Measurements from ENCODE around the gene ATAT1.

ATAT1 gene

DNA sequence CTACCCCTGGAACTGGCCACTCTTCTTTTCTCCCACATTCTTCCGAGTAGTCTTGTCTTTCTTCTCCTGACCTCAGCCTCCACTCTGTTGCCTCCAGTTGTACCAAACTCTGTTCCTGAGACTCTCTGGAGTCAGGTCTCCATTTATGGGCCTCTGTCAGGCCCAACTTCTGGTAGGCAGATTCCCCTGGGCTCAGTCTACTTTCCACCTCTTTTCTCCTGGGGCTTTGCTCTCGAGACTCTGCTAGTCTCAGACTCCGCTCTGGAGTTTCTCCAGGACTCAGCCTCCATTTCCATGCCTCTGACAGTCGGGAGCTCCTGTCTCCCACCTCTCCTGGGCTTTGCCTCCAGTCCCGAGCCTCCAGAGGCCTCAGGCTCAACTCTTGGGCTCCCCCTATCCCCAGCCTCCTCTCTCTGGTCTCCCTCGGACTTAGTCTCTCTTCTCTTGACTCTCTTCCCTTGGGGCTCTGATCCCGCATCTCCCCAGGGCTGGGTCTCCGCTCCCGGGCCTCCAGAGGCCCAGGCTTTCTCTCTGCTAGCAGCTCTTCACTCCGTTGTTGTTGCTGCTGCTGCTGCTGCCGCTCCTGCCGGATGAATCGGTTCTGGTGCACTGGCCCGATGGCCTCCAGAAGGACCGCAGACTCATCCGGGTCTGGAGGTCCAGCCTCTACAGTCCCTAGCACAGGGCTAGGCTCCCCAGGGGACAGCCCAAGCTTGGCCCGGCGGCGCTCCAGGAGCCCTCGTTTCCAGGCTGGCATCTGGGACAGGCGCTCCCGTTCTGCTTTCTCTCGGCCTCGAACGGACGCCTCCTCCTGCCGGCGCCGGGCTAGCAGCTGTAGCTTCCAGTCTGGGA lies 58.7 kb downstream of the ATAT1 start:
- DNase-seq = no peak

- peak; percentile 46 to 81 for DNase-seq
Measured at GRCh38 chr6:30686009-30686907, 59.6 kb downstream of the ATAT1 start, which contains the start of gene PPP1R18. Gene PPP1R18 (minus strand): TSS chr6:30686645. CDS start chr6:30686018, 627 bp downstream.

DNA sequence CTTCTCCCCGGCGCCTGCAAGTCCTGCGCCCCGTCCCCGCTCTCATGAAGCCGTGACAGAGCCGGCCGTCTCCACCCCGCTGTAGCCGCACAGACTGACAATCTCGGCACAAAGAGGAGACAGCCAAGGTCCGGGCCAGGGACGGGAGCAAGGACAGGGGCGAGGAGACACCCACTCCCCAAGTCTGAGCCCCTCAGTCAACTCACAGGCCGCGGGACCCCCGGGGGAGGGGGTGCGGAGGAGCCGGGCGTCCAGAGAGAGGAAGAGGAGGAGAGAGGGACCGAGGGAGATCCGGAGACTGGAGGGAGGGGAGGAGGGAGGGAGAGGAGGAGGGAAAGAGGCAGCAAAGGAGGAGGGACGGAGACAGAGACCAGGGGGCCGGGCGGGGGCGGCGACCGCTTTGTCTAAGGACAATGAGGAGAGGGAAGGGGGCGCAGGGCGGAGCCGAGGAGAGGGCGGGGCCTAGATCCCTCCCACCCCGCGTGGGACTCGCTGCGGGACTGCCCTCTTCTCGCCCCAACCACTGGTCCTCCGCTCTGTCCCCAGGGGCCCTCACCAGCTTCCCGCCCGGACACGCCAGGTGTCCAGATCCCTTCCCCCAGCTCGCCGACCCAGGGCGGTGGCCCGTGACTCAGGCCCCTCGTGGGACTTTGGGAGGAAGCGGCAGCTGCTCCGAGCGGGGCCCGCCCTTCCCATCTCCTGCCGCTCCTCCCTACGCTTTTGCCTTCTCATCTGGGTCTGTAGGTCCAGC lies 60.4 kb downstream of the ATAT1 start:
- peak; percentile 81 to 92 for DNase-seq

GRCh38 chr6:30687659-30688431 lies 61.2 kb downstream of the ATAT1 start:
- no peak for DNase-seq

DNA sequence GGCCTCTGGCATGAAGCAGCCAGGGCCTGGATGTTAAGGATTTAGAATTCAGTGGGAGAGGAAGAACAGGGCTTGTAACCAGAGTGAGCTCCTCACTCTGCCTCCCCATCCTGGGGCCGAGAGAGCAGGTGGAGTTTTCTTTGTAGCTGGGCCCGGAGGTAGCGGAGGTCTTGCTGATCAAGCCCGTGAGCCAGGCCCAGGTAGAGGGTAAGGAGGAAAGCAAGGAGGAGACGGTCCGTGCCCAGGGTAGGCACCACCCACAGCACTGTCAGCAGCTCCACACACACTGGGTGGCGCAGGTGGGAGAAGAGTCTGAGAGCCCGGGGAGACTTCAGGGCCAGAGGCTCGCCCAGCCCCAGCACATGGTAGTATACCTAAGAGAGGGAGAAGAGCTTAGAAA lies 61.9 kb downstream of the ATAT1 start:
- DNase-seq = no peak

DNA sequence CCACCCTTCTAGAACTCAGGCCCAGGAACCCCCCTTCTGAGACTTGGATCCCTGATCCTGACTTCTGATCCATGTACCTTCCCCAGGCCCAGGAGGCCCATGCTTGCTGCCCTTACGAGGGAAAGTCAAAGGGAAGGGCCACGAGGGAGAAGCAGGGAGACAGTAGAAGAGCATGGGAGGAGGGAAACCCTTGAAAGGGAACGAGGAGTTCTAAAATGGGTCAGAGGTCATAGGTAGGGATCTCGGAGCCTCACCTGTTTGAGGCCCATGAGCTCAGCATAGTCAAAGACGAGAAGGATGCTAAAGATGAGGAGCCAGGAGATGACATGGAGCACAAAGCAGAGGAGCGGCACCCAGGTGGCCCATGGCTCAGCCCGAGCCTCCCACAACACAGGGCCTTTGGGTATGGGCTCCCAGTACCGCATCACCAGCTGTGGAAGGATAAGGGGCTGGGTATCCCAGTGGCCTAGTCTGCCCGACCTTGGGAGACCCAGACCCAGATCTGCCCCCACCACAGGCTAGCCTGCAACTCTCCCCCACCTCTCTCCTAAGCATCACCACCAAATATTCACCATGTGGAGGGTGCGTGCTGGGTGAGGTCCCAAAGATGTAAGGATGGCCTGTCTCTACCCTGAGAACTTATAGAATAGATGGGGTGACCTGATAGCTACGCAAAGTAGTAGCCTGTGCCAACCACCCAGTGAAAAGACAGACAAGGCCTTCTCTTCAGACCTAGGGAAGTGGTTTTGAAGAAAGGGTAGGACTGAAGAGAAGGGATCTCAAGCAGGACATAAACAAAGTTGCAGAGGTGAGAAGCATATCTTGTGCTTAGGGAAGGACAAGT lies 62.6 kb downstream of the ATAT1 start:
- DNase-seq = no peak

GRCh38 chr6:30689985-30690384 lies 63.3 kb downstream of the ATAT1 start:
- DNase-seq = no peak

- peak; percentile 74 for DNase-seq
Measured at GRCh38 chr6:30690403-30691207, 63.9 kb downstream of the ATAT1 start, which contains the start of gene NRM. Gene NRM (minus strand): TSS chr6:30690984. CDS start chr6:30690974, 10 bp downstream.

- no peak for DNase-seq
Measured at GRCh38 chr6:30691208-30691847, 64.7 kb downstream of the ATAT1 start.

Data from bone marrow (tissue), 2 donors.